ENCODE measurements around the gene PCID2. TPM values are rescaled to one million over a fixed set of nuclear protein-coding genes. Genes with fewer than 3 reads are reported as not detected.

Gene PCID2
- total and polyA plus RNA-seq, 5 donors: 42.0 to 55.1 (median 44.1) TPM

DNA sequence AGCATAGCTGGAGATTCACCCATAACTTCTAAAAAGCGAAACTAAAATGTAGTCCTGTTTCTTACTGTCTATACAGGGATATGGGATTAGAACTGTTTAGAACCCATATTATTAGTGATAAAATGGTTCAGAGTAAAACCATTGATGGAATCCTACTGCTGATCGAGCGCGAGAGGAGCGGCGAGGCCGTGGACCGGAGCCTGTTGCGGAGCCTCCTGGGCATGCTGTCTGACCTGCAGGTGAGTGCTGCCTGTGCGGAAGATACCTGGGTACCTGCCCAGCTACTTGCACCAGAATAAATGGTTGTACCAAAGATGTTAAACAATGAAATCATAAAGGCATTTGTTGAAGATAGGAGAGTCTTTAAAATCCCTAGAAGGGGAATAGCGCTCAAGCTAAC, 24.6 kb upstream of the PCID2 start:
- DNase-seq: no peak
- Histone ChIP-seq H3K9me3 (ENCODE audit: control insufficient read depth, low read length) (no peaks in the 10 kb centered on the region), H3K4me3 (ENCODE audit: low read length) (no peak overlapping the region), H3K4me1 (ENCODE audit: control insufficient read depth, insufficient read depth, low read length) (no peaks in the 10 kb centered on the region), H3K27ac (ENCODE audit: low read length) (no peak overlapping the region), H3K27me3 (ENCODE audit: control insufficient read depth, insufficient read depth) (no peaks in the 10 kb centered on the region)
- no peak for ATAC-seq
- intact Hi-C loops (cut with DNase I): no loop called here
- 97% methylated on average over 11 of the region's 11 CpGs for WGBS

DNA sequence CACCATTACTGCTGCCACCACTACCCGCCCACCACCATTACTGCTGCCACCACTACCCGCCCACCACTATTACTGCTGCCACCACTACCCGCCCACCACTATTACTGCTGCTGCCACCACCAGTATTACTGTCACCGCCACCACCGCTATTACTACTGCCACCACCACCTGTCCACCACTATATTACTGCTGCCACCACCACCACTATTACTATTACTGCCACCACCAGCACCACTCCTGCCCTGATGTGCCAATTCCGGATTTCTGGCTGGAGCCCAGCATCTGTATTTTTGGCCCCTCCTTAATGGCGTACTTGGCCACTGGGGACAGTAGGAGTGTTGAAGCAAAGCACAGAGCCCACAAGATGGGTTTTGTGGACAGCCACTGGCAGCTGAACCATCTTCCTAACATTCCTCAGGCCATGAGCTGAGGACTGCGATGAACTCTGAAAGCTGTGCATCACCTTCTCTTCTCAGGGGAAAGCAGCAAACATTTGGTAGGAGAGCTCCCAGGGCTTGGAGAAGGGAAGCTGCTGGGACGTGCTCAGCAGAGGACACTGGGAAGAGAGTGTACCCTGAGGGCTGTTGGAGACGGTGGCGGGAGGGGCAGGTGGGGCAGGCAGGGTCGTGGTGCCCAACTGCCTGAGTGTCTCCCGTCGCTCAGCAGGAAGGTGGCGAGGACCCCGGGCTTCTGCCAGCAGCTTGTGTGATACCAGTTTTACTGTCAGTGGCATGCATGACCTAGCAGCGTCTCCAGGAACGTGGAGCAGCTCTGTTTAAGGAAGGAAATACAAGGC, 23.9 kb upstream of the PCID2 start:
- Histone ChIP-seq H3K4me3 (ENCODE audit: low read length) (no peak overlapping the region), H3K4me1 (ENCODE audit: control insufficient read depth, insufficient read depth, low read length) (no peaks in the 10 kb centered on the region), H3K9me3 (ENCODE audit: control insufficient read depth, low read length) (no peaks in the 10 kb centered on the region), H3K27ac (ENCODE audit: low read length) (peak overlapping the region; percentile 57), H3K27me3 (ENCODE audit: control insufficient read depth, insufficient read depth) (no peaks in the 10 kb centered on the region)
- ATAC-seq (peak; percentile 69 to 82), DNase-seq (peak in 2 of 3 donors; percentile 72 to 75)
- intact Hi-C loops (cut with DNase I): no loop called here
- 72% methylated on average over 17 of the region's 18 CpGs for WGBS

DNA sequence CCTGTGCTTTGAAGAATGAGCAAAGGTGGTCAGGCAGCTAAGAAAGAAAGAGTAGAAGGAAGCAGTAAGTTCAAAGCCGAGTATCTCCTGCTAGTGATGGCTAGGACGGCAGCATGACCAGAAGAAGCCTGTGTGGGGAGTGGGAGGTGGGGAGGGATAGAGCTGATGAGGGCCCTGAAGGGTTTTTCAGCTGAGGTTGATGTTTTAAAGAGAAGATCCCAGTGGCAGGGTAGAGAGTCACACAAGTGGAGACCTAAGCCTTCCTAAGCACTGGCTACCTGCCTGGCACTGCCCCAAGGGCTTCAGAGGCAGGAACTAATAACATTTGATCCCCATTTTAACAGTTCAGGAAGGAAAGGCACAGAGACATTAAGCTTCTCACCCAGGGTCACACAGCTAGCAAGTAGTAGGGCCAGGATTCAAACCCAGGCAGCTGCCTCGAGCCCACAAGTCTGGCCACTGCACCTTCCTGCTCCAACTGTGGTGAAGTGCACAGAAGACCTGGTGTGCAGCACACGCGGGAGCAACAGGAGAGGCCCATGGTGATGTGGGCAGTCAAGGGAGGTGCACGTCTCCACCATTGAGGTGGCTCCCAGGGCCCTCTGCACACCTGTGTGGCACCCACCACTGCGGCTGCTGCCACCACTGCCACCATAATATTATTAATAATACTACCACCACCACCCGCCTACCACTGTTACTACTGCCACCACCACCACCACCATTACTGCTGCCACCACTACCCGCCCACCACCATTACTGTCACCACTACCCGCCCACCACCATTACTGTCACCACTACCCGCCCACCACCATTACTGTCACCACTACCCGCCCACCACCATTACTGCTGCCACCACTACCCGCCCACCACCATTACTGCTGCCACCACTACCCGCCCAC, 23.1 kb upstream of the PCID2 start:
- Histone ChIP-seq H3K4me3 (ENCODE audit: low read length) (no peak overlapping the region), H3K9me3 (ENCODE audit: control insufficient read depth, low read length) (no peaks in the 10 kb centered on the region), H3K27me3 (ENCODE audit: control insufficient read depth, insufficient read depth) (no peaks in the 10 kb centered on the region), H3K4me1 (ENCODE audit: control insufficient read depth, insufficient read depth, low read length) (no peaks in the 10 kb centered on the region), H3K27ac (ENCODE audit: low read length) (no peak overlapping the region)
- DNase-seq: no peak
- intact Hi-C loops (cut with DNase I): no loop called here
- WGBS: 84% methylated on average over 13 of the region's 14 CpGs
- ATAC-seq: peak in 1 of 2 donors; percentile 30

DNA sequence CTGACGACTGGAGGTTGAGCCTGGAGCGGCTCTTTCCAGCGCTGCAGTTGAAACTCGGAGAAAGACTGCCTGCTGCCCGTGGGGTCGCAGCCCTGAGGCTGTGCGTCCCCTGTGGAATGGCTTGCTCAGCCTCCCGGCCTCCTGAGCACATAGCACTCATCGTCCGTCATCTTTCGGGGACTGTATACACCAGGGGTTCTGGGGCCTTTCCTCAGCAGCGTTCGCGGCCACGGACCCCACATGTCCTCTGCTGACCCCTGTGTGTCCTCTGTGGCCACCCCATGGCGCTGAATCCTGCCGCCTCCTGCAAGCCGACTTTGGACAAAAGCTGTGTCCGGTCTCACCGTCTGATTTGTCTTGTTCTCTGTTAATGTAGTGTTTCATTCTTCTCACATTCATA, 21.3 kb upstream of the PCID2 start:
- Histone ChIP-seq H3K4me3 (ENCODE audit: low read length) (no peak overlapping the region), H3K27ac (ENCODE audit: low read length) (no peak overlapping the region), H3K9me3 (ENCODE audit: control insufficient read depth, low read length) (no peaks in the 10 kb centered on the region), H3K27me3 (ENCODE audit: control insufficient read depth, insufficient read depth) (no peaks in the 10 kb centered on the region), H3K4me1 (ENCODE audit: control insufficient read depth, insufficient read depth, low read length) (no peaks in the 10 kb centered on the region)
- ATAC-seq: no peak
- intact Hi-C loops (cut with DNase I): no loop called here
- WGBS: 88% methylated on average over 20 of the region's 20 CpGs
- peak in 1 of 3 donors; percentile 48 for DNase-seq

DNA sequence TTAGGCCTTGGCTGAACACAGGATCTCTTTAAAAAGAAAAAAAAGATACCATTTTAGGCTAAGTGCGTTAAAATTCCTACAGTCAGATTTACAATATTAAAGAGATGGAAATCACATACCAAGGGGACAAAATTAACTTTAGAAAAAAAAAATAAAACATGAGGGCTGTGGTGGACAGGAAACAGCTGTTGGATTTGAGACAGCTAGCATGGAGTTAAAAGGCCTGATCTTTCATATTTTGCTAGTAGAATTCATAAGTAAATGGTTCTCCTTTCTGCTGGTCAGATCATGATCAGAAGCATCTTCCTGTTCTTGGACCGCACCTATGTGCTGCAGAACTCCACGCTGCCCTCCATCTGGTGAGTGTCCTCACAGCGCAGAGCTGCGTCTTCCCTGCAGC, 20.7 kb upstream of the PCID2 start:
- WGBS: 88% methylated on average over 5 of the region's 5 CpGs
- intact Hi-C loops (cut with DNase I): no loop called here
- H3K27ac ChIP-seq (ENCODE audit: low read length): no peak overlapping the region
- no peak for ATAC-seq
- no peak overlapping the region for H3K4me3 ChIP-seq (ENCODE audit: low read length)
- no peaks in the 10 kb centered on the region for H3K27me3 ChIP-seq (ENCODE audit: control insufficient read depth, insufficient read depth)
- DNase-seq: no peak
- no peaks in the 10 kb centered on the region for H3K9me3 ChIP-seq (ENCODE audit: control insufficient read depth, low read length)
- no peaks in the 10 kb centered on the region for H3K4me1 ChIP-seq (ENCODE audit: control insufficient read depth, insufficient read depth, low read length)

DNA sequence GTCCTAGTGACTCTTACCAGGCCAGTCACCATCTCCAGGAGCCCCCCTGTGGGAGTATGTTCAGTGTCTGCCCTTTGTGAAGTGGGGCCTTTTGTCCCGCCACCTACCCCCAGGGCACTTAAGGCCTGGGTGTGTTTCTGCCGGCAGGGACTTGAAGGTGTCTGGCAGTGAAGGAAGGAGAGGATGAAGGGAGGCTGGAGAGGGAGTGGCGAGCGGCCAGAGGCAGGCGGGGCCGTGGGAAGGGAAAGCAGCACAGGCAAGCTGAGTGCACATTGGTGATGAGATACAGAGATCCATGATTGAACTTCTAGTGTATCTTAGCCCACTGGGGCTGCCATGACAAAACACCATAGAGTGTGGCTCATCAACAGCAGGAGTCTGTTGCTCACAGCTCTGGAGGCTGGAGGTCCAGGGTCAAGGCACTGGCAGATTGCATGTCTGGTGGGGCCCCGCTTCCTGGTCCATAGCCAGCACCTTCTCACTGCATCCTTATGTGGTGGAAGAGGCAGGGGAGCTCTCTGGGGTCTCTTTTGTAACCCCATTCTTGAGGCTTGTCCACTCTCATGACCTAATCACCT, 18.5 kb upstream of the PCID2 start:
- intact Hi-C loops (cut with DNase I): no loop called here

DNA sequence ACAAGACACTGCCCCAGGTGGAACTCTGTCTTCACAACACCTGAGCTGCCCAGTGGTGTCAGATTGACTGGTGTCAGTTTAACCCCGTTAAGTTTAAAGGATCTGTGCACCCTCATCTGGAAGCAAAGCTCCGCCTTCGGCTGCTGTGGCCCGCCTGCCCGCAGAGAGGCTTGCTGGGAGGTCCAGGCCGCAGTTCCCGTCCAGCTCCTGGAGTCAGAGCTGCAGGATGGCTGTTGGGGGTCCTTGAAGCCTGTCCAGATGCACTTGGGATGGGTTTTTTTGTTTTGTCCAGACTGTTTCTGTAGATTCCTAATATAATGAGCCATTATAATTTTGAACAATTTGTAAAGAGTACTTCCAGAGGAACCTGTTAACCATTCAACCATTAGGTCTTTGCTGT, 17.0 kb upstream of the PCID2 start:
- intact Hi-C loops (cut with DNase I): no loop called here
- ATAC-seq (no peak), DNase-seq (no peak)
- no peak overlapping the region for H3K4me3 ChIP-seq (ENCODE audit: low read length)
- H3K9me3 ChIP-seq (ENCODE audit: control insufficient read depth, low read length): no peaks in the 10 kb centered on the region
- H3K4me1 ChIP-seq (ENCODE audit: control insufficient read depth, insufficient read depth, low read length): peaks cover 2% of the 10 kb centered on the region
- no peaks in the 10 kb centered on the region for H3K27me3 ChIP-seq (ENCODE audit: control insufficient read depth, insufficient read depth)
- H3K27ac ChIP-seq (ENCODE audit: low read length): no peak overlapping the region
- 90% methylated on average over 7 of the region's 7 CpGs for WGBS

More for the DNA sequence above, 18.5 kb upstream of the PCID2 start:
- no peaks in the 10 kb centered on the region for H3K9me3 ChIP-seq (ENCODE audit: control insufficient read depth, low read length)
- no peak overlapping the region for H3K4me3 ChIP-seq (ENCODE audit: low read length)
- 74% methylated on average over 7 of the region's 7 CpGs for WGBS
- ATAC-seq (no peak), DNase-seq (no peak)
- no peaks in the 10 kb centered on the region for H3K27me3 ChIP-seq (ENCODE audit: control insufficient read depth, insufficient read depth)
- peaks cover 2% of the 10 kb centered on the region for H3K4me1 ChIP-seq (ENCODE audit: control insufficient read depth, insufficient read depth, low read length)
- no peak overlapping the region for H3K27ac ChIP-seq (ENCODE audit: low read length)

DNA sequence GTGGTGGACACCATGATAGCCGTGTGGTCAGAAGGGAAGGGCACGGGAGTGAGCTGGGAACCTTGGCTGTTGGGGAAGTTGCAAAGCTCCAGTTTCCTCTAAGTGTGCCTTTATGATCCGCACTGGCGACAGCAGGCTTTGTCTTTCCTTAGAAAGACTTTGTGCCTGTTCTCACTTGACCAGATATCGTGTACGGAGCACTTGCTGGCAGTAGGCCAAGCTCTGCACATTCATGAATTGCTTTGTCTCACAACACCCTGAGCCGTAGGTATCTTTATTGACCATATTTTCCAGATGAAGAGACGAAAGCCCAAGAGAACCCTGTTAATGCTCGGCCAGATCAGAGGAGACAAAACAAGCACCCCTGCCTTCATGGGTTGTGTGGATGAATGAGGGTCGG, 16.0 kb upstream of the PCID2 start:
- Histone ChIP-seq H3K4me3 (ENCODE audit: low read length) (no peak overlapping the region), H3K9me3 (ENCODE audit: control insufficient read depth, low read length) (no peaks in the 10 kb centered on the region), H3K27me3 (ENCODE audit: control insufficient read depth, insufficient read depth) (no peaks in the 10 kb centered on the region), H3K27ac (ENCODE audit: low read length) (peak overlapping the region; percentile 11), H3K4me1 (ENCODE audit: control insufficient read depth, insufficient read depth, low read length) (peaks cover 2% of the 10 kb centered on the region)
- whole genome bisulfite sequencing: 59% methylated on average over 10 of the region's 10 CpGs
- intact Hi-C loops (cut with DNase I): loop anchor here in 1 of 4 donors (5.0 kb wide), 1 partner anchor 192 kb away; no protein-coding TSS in a partner anchor
- DNase-seq (peak in 2 of 3 donors; percentile 72 to 73), ATAC-seq (no peak)

DNA sequence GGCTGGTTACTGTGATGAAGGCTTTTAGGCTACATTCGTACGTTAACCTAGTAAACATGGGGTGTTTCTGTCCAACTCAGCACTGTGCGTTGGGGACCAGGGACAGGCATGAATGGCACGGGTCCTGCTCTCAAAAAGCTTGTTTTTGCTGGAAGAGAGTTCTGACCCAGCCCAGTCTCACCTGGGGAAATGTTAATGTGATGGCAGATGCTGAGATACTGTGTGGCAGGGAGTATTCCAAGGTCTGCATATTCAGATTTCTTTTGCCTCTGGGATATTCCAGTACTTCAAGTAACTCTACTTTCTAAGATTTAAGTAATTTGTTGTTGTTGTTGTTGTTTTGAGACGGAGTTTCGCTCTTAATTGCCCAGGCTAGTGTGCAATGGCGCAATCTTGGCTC, 14.6 kb upstream of the PCID2 start:
- no peak overlapping the region for H3K4me3 ChIP-seq (ENCODE audit: low read length)
- DNase-seq (no peak), ATAC-seq (no peak)
- H3K27ac ChIP-seq (ENCODE audit: low read length): no peak overlapping the region
- 94% methylated on average over 7 of the region's 7 CpGs for WGBS
- H3K4me1 ChIP-seq (ENCODE audit: control insufficient read depth, insufficient read depth, low read length): peaks cover 4% of the 10 kb centered on the region
- intact Hi-C loops (cut with DNase I): loop anchor here in 1 of 4 donors (5.0 kb wide), 1 partner anchor 191 kb away; no protein-coding TSS in a partner anchor
- no peaks in the 10 kb centered on the region for H3K27me3 ChIP-seq (ENCODE audit: control insufficient read depth, insufficient read depth)
- H3K9me3 ChIP-seq (ENCODE audit: control insufficient read depth, low read length): no peaks in the 10 kb centered on the region

DNA sequence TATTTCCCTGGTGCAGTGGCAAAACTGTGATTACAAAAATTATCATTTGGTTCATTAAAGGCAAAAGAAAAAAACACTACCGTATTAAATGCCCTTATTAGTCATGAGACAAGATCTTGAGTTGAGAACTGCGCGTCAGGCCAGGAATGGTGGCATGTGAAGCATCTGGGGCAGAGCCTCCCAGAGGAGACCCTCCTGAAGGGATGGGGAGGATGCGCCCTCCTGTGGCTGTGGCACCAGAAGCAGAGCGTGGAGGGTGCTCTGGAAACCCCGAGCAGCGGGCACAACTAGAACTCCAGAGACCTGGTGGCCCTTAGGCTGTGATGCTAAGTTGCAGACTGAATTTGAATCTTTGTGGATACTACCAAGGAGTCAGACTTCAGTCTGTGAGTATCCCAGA, 12.4 kb upstream of the PCID2 start:
- ATAC-seq (peak; percentile 35 to 66), DNase-seq (peak in 2 of 3 donors; percentile 77 to 80)
- no peak overlapping the region for H3K4me3 ChIP-seq (ENCODE audit: low read length)
- intact Hi-C loops (cut with DNase I): loop anchor here in 1 of 4 donors (5.0 kb wide), 1 partner anchor 189 kb away; no protein-coding TSS in a partner anchor
- WGBS: 80% methylated on average over 7 of the region's 7 CpGs
- no peaks in the 10 kb centered on the region for H3K9me3 ChIP-seq (ENCODE audit: control insufficient read depth, low read length)
- H3K4me1 ChIP-seq (ENCODE audit: control insufficient read depth, insufficient read depth, low read length): peaks cover 6% of the 10 kb centered on the region
- peak overlapping the region; percentile 60 for H3K27ac ChIP-seq (ENCODE audit: low read length)
- H3K27me3 ChIP-seq (ENCODE audit: control insufficient read depth, insufficient read depth): no peaks in the 10 kb centered on the region
